Right kidney (tissue), 1 donor: ENCODE data around the gene RBM20.
"Not testable (repeated sequence)": the region's sequence is repeated elsewhere in the genome, so short reads cannot be mapped to it uniquely, and the experiment has no call there.

Experiments
- DNase-seq: peaks from one replicate; pipeline ENCODE4 v3.0.0-alpha.2; 2016

RBM20 gene

DNA sequence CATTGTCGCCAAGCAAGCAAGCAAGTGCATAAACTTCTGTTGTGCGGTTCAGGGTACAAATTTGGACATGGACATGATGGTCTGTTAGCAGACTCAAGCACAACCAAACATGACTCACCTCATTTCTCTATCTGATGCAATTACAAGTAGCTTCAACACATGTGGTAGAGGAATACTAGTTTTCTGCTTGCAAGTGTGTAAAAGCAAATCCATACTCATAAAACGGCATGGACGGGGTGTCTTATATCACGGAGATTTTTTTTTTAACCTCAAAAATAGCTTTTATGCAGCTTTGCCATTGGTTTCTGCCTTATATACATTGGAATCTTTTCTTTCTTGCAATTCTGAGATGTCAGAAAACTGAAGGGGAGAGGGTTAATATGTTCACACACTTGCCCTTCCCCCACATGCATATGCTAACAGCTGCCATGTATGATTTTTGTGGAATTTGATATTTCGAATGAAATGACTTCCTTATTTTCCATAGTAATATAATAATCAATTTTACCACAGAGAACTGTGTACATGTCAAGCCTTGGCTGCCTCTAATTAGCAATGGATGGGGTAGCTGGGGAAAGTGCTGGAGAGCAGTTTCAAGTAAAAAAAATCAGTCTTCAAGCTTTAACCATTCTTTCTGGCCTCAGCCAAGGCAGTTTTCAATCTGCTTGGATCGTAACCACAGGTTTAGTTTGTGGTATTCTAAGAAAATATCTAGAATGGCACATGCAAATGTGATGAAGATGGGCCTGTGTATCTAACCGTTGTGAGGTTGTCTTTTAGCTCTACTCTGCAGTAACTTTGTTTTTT lies 121.6 kb downstream of the RBM20 start:
- DNase-seq = no peak

DNA sequence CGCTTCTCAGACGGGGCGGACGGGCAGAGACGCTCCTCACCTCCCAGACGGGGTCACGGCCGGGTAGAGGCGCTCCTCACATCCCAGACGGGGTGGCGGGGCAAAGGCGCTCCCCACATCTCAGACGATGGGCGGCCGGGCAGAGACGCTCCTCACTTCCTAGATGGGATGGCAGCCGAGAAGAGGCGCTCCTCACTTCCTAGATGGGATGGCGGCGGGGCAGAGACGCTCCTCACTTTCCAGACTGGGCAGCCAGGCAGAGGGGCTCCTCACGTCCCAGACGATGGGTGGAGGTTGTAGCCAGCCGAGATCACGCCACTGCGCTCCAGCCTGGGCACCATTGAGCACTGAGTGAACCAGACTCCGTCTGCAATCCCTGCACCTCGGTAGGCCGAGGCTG lies 123.5 kb downstream of the RBM20 start:
- not testable (repeated sequence) for DNase-seq

DNA sequence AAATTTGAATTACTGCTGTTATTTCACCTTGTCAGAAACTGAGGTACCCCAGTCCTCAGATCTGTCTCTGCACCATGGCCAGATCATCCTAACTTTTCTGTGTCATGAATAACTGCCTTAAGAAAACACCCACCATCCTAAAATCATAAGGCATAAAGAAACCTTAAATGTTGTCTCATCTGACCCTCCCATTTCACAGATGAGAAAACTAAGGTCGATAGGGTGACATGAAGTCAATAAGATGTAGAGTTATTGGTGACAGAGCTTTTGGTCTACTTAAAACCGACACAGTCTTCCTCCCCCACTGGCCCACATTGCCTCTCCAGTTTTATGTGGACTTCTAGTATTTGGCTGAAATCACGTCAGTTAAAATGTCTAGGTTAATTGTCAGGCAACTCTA lies 126.1 kb downstream of the RBM20 start:
- no peak for DNase-seq

DNA sequence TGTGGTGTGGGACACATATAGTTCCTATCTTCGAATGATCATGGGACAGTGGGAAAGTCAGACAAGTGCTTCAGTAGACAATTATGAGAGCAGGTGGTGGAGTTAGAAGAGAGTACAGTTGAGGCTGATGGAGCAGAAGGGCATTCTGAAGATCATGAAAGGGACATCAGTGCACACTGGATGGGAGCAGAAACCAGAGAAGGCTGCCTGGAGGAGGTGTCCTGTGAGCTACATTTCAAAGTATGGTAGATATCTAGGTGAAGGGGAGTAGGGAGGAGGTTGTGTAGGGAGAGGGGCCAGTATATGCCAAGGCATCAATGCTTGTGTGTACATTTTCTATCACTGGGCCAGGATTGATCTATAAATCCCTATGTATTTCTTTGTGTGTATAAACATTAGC lies 127.3 kb downstream of the RBM20 start:
- DNase-seq = no peak

DNA sequence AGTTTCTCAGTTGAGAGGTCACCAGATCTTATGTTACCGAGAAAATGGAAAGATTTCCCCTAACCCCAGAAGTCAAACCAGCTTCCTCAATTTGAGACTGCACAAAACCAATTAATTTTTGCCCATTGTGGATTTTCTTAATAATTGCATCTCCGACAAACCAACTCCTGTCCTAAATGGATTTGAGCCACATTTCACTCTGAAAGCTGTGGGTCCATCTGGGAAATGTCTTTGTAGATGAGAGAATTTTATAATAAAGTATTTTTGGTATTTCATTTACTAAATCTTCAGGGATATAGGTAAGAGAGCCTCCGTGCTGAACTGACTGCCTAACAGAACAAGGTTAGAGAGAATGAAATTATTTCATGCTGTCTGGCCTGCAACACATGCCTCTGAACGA lies 127.9 kb downstream of the RBM20 start:
- no peak for DNase-seq

DNA sequence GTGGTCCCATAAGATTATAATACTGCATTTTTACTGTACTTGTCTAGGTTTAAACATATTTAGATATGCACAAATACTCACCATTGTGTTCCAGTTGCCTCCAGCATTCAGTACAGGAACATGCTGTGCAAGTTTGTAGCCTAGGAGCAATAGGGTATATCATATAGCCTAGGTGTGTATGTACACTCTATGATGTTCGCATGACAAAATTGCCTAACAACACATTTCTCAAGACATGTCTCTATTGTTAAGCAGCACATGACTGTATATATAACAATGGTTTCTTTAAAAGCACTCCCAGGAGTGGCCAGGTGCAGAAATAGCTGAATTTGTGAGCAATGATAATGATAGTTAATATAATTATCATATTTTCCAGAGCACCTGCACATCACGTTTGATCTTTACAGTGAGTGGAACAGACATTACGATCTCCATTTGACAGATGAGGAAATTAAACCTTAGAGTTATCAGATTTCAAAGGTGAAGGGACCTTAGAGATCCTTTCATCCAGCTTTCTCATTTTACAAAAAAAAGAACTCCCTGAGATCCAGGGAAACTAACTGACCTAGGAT lies 128.4 kb downstream of the RBM20 start:
- no peak for DNase-seq

DNA sequence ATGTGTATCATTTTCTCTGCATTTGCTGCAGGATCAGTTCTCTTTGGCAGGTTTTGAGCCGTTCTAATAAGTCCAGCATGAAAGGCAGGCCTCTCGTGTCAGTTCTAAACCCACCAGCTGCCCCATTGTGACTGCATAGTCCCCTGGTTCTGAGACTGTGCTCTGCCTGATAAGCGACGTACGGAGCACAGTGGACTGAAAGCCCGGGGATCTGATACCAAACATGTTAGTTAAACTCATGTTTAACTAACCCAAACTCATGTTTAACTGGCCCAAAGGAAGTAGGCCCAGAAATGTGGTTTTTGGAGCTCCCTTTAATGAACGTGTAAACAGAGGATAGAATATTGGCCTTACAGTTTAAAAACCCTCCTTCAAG lies 129.5 kb downstream of the RBM20 start:
- no peak for DNase-seq

DNA sequence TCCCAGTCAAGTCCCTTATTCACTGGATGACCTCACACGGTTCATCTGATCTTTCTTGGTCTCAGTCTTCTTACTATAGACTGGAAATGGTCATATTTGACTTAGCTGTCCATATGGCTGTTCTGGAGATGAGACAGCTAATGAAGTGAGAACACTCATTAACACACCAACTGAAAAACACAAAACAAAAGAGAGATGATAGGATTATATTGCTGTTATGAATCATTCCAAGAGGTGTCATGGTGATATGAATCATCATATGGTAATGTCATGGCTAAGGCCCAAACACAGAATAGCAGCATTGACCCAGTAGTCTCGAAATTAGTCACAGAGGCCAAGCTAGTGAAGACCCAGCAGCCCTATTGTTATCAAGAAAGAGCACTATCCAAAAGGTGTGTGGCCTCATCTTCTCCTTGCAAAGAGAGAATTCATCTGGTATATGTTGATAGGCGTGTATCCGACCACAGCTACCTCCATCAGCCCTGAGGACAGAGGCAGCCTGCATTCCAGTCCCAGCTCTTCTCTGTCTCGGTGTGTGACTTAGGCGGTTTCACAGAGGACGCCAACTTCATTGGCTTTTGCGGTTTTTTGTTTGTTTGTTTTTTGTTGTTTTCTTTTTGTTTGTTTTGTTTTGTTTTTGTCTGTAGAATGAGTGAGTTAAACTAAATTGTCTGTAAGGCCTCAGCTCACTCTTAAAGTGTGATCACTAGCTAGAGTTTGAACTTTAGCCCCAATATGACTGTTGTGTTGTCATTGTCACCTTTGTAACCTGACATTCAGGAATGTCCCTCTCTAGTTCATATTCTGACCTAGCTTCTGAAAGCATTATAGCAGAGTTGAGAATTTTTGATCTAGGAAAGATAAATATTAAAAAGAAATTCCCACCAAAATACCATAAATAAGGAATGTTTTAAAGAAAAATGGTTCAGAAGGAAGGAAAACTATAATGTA lies 130.2 kb downstream of the RBM20 start:
- no peak for DNase-seq

DNA sequence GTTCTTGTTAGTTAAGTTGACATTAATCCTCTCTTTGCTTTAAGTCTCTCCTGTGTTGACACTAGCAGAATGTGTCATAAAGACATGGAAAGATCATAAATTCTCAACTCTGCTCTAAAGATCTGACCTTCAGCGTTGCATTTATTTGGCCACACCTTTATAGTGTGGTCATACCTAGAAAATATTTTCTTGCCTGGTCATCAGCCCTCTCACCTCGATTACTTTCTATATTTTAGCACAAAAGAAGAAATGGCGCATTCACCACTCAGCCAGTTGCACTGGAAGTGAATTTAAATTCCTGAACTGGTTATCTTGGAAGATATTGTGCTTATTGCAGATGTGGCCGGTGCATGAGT lies 130.9 kb downstream of the RBM20 start:
- no peak for DNase-seq

DNA sequence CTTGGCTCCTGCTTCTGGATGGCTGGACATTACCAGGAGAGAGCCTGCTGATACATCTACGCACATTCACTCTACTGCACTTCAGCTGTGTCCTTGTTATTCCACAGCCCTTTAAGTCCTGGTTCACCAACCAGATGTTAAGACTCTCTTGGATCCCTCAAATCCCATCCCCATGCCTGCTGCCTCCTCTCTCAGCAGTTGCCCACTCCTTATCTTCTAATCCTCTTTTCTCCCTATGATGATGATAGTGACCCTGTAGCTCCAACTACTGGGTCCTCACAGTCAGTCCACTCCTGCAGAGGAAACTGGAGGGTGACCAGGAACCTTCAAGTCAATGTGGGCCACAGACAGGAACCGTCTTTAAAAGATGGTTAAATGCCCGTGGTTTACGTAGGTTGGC lies 131.3 kb downstream of the RBM20 start:
- DNase-seq = no peak

DNA sequence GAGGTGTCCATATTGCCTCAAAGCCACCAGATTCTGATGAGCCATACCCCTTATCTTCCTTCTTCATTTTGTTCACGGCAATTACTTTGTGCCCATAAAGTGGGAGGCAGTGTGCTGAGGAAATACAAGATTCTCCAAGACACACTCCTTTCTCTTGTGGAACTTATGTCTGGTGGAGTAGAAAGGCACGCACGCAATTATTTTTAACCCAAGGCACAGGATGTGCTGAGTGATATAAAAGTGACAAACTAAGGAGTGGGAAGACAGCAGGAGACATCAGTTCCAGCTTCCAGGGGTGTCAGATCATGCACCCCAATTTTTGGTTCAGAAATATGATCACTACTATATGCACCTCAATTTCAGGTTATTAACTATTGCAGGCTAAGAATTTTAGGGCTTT lies 132.9 kb downstream of the RBM20 start:
- DNase-seq = no peak

DNA sequence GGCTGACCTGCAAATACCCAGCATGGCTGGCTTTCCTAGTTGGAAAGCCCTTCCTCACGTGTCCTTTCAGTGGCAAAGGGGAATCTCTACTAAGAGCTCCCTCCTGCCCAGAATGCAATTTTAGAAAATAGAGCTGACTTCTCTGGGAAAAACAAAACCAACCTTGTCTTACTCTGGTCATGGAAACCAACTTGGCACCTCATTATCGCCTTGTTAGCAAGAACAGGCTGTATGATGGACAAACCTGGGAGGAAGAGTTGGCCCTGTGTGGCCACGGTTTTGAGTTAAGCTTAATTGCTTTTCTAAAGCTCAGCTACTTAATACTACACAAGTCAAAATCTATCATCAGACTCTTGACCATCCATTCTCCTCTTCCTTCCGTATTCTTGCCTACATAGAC lies 133.5 kb downstream of the RBM20 start:
- no peak for DNase-seq

DNA sequence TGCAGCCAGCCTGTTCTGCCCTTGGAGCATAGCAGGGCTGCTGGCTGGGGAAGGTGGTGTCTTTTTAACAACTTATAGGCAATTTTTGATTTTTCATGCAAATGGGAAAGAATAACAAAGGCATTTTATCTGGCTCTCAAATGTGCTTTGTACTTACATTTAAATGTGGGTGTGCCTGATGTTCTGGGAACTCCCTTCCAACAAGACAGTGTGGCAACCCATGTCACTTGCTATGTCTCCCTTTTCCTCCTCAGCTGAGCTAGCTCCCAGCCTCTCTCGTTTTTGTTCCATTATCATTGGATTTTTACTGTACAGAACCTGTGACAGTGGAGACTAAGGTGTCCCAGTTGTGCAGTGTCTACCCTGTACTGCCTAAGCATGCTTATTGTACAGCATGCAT lies 134.1 kb downstream of the RBM20 start:
- no peak for DNase-seq

DNA sequence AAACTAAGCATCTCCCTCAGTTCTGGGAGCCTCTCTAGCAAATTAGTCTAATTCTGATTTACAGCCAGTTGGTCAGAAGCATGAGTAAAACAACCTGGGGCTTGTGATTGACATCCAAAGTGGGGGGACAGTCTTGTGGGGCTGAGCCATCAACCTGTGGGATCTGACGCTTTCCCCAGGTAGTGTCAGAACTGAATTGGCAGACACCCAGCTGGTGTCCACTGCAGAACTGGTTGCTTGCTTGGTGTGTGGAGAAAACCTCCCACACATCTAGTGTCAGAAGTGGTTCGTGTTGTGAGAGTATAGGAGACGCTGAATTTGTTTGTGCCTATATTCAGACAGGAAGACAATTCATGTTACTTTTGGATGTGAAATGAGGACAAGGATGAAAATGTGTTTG lies 135.4 kb downstream of the RBM20 start:
- no peak for DNase-seq

DNA sequence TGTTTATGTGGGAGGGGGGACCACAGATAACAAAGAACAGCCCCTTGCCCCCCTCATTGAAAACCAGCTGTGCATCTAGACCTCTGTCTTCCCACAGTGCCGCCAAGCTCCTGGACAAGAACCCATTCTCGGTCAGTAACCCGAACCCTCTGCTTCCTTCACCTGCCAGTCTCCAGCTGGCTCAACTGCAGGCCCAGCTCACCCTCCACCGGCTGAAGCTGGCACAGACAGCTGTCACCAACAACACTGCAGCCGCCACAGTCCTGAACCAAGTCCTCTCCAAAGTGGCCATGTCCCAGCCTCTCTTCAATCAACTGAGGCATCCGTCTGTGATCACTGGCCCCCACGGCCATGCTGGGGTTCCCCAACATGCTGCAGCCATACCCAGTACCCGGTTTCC lies 136.6 kb downstream of the RBM20 start:
- no peak for DNase-seq

DNA sequence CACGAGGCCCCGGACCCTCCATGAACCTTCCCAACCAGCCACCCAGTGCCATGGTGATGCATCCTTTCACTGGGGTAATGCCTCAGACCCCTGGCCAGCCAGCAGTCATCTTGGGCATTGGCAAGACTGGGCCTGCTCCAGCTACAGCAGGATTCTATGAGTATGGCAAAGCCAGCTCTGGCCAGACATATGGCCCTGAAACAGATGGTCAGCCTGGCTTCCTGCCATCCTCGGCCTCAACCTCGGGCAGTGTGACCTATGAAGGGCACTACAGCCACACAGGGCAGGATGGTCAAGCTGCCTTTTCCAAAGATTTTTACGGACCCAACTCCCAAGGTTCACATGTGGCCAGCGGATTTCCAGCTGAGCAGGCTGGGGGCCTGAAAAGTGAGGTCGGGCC lies 137.0 kb downstream of the RBM20 start:
- no peak for DNase-seq

DNA sequence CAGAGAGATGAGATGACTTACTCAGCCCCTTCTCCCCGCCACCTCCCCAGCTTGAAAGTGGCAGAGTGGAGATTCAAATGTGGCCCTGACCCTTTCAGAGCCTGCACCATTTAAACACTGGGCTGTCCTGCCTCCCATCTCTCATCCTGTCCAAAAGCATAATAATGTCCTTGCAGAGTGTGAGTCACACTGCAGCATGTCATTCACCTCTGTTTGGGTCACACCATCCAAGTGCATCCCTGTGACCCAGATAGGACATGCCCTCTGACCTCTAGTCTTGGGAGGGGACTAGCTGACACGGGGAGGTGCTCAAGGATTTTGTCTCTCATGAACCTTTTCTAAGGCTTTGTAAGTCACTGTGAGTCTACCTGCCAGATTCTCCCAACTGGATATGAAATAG lies 138.5 kb downstream of the RBM20 start:
- no peak for DNase-seq

DNA sequence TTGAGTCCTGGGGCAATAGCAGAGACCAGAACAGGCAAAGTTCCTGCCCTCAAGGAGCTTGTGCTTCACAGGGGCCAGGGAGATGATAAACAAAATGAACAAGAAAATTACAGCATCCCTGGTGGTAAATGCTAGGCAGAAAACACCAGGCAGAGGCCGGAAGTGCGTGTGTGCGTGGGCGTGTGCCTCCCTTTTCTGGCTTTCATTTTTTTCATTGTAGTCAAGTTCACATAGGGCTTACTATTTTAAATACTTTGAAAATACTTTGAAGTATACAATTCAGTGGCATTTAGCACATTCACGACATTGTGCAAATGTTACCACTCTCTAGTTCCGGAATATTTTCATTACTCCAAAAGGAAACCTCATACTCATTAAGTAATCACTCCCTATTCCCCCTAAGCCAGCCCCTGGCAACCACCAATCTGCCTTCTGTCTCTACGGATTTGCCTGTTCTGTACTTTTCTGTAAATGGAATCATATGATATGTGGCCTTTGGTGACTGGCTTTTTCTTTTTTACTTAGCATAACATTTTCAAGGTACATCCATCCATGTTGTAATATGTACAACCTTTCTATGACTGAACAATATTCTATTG lies 139.5 kb downstream of the RBM20 start:
- no peak for DNase-seq

DNA sequence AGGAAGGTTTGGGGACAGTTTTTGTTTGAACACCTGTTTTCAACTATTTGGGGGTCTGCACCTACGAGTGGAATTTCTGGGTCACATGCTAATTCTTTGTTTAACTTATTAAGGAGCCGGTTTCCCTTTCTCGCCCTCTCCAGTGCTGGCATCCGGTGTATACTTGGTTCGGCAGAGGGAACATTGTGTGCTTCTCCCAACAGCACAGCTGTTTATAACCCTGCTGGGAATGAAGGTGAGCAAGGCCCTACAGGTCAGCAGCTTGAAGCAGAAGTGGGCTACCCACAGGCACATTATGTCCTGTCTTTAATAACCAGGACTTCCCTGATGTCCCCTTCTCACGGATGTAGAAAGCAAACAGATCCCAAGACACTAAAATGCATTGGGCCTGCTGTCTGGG lies 140.1 kb downstream of the RBM20 start:
- no peak for DNase-seq

DNA sequence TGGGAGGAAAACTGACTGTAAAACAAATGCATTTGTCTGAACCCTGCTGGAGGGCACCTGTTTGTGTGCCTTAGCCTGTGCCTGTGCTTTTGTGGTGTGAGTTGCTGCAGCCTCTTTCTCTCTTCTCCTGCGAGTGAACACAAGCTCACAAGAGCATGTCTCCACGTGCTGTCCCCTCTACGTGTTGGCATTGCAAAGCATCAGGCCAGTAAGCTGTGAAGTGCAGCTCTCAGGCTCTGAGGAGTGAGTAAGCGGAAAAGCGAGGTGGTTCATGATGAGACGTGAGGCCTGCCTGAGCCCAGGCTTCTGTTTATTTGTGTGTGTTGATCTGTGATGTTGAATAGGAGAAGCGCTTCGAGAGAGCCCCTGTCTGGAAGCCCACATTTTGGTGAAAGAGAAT lies 142.0 kb downstream of the RBM20 start:
- no peak for DNase-seq

DNA sequence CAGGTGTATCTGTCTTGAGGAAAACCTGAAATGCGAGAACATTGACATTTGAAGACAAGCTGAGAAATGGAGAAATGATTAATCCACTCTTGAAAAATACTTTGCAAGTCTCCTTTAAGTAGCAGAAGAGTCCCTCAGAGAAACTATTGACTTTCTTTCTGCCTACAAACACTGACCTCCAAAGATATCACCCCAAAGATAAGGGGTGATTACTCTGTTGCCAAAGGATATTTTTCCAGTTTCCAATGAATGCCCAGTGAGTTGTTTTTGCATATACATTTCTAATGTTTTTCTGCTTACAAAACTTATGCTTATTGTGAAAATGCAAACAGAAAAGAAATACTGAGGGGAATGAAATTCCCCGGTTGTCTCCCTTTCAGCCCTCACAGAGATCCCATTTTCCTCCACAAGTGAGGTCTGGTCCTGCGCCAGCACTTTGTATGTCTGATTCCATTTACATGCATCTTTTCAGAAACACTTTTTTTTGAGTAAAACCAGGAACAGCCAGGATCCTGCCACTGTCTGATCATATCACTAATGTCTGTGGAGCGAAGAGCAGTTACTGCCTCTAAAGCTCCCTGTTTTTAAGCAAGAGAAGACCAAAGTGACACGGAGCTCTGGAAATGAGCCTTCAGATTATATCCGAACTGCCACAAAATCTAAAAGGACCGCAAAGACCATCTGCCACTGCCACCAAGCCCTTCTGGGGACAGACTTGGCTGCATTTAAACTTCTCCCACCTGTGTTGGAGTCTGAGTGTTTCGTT lies 144.7 kb downstream of the RBM20 start:
- no peak for DNase-seq
